Trophoblast cell (in vitro differentiated cells and primary cell): ENCODE measurements around the gene PLEKHG5.

Experiments used
- DNase-seq, 2 donors: peaks; one replicate each; pipeline ENCODE4 v3.0.0-alpha.2; 2016
- H2AFZ ChIP-seq: 2 replicates; pipeline ENCODE4 v1.6.1; 2013; ENCODE audit warnings: low read length, moderate library complexity, mild to moderate bottlenecking; ENCODE audit not compliant: insufficient read depth, poor library complexity
- H2AK5ac ChIP-seq: 2 replicates; pipeline ENCODE4 v1.6.1; 2013; ENCODE audit warnings: mild to moderate bottlenecking, low read length
- H2BK120ac ChIP-seq: 2 replicates; pipeline ENCODE4 v1.6.1; 2013; ENCODE audit warnings: low read length, mild to moderate bottlenecking, moderate library complexity; ENCODE audit not compliant: insufficient read depth, poor library complexity
- H2BK12ac ChIP-seq: 2 replicates; pipeline ENCODE4 v1.6.1; 2013; ENCODE audit warnings: mild to moderate bottlenecking, low read length, moderate library complexity
- H2BK5ac ChIP-seq: 2 replicates; pipeline ENCODE4 v1.6.1; 2013; ENCODE audit warnings: low read length, low read depth, moderate library complexity, mild to moderate bottlenecking; ENCODE audit not compliant: poor library complexity
- H3K14ac ChIP-seq: 2 replicates; pipeline ENCODE4 v1.6.1; 2013; ENCODE audit warnings: mild to moderate bottlenecking, low read length
- H3K18ac ChIP-seq: 2 replicates; pipeline ENCODE4 v1.6.1; 2013; ENCODE audit warnings: mild to moderate bottlenecking, low read length
- H3K23ac ChIP-seq: 2 replicates; pipeline ENCODE4 v1.6.1; 2013; ENCODE audit warnings: low read length
- H3K27ac ChIP-seq: 2 replicates; pipeline ENCODE4 v1.5.1; 2013; ENCODE audit warnings: low read depth, mild to moderate bottlenecking, inconsistent platforms, low read length, moderate library complexity
- H3K27me3 ChIP-seq: 2 replicates; pipeline ENCODE4 v1.6.1; 2013; ENCODE audit warnings: inconsistent platforms, mild to moderate bottlenecking, low read length, moderate library complexity; ENCODE audit not compliant: insufficient read depth
- H3K36me3 ChIP-seq, 2 experiments: 1 replicate in 1 of 2; 2 replicates in 1 of 2; pipeline ENCODE4 v1.6.1; 2013; ENCODE audit warnings: low read length in 2 of 2, mild to moderate bottlenecking in 2 of 2, moderate library complexity in 1 of 2; ENCODE audit not compliant: insufficient read depth in 2 of 2, control insufficient read depth in 1 of 2
- H3K4ac ChIP-seq: 2 replicates; pipeline ENCODE4 v1.6.1; 2013; ENCODE audit warnings: low read depth, mild to moderate bottlenecking, low read length, moderate library complexity
- H3K4me1 ChIP-seq, 2 experiments: 1 replicate in 1 of 2; 2 replicates in 1 of 2; pipeline ENCODE4 v1.6.1; 2013; ENCODE audit warnings: low read length in 2 of 2, mild to moderate bottlenecking in 2 of 2, moderate library complexity in 1 of 2; ENCODE audit not compliant: insufficient read depth in 2 of 2, control insufficient read depth in 1 of 2
- H3K4me2 ChIP-seq: 2 replicates; pipeline ENCODE4 v1.6.1; 2013; ENCODE audit warnings: inconsistent platforms, mild to moderate bottlenecking, low read length, moderate library complexity
- H3K4me3 ChIP-seq: 2 replicates; pipeline ENCODE4 v1.5.1; 2013; ENCODE audit warnings: mild to moderate bottlenecking, low read depth, low read length, inconsistent platforms
- H3K79me1 ChIP-seq: one replicate; pipeline ENCODE4 v1.6.1; 2013; ENCODE audit warnings: low read length
- H3K79me2 ChIP-seq: 2 replicates; pipeline ENCODE4 v1.6.1; 2013; ENCODE audit warnings: low read length, mild to moderate bottlenecking; ENCODE audit not compliant: control insufficient read depth, insufficient read depth, poor library complexity
- H3K9ac ChIP-seq: 2 replicates; pipeline ENCODE4 v1.6.1; 2013; ENCODE audit warnings: mild to moderate bottlenecking, low read length
- H3K9me3 ChIP-seq: 2 replicates; pipeline ENCODE4 v1.6.1; 2013; ENCODE audit warnings: low read depth, mild to moderate bottlenecking, control low read depth, inconsistent platforms, low read length; ENCODE audit not compliant: insufficient read depth
- H4K12ac ChIP-seq: 2 replicates; pipeline ENCODE4 v1.6.1; 2013; ENCODE audit warnings: low read depth, mild to moderate bottlenecking, low read length, moderate library complexity
- H4K8ac ChIP-seq: 2 replicates; pipeline ENCODE4 v1.6.1; 2013; ENCODE audit warnings: low read depth, mild to moderate bottlenecking, low read length, moderate library complexity
- H4K91ac ChIP-seq: one replicate; pipeline ENCODE4 v1.6.1; 2013; ENCODE audit warnings: low read depth, mild to moderate bottlenecking, low read length, moderate library complexity
- WGBS: extraction: QIAGEN DNeasy Blood & Tissue Kit; methylation state at CpG from one replicate; pipeline ENCODE4 v1.1.7; 2013; ENCODE audit warnings: missing lambda C conversion rate; ENCODE audit not compliant: insufficient read length, insufficient coverage; ENCODE audit errors: extremely low coverage; 5-methylcytosine and 5-hydroxymethylcytosine counted together

Gene PLEKHG5

GRCh38 chr1:6505367-6506209 is 14.1 kb upstream of the PLEKHG5 start:
- Histone ChIP-seq H4K12ac (peak overlapping the region; percentile 34), H2BK120ac (peak overlapping the region; percentile 41), H2AFZ (no peak overlapping the region), H3K9me3 (peaks cover 2% of the 10 kb centered on the region), H3K14ac (peak overlapping the region; percentile 2), H3K18ac (peak overlapping the region; percentile 18), H4K91ac (peak overlapping the region; percentile 72), H3K79me1 (peaks cover 11% of the 10 kb centered on the region), H3K79me2 (no peaks in the 10 kb centered on the region), H3K9ac (no peak overlapping the region), H2BK5ac (no peak overlapping the region), H3K4me1 (peaks cover 14 to 19% of the 10 kb centered on the region in 2 experiments), H3K36me3 (no peaks in the 10 kb centered on the region), H2BK12ac (peak overlapping the region; percentile 10), H3K27ac (no peak overlapping the region), H3K4me2 (no peak overlapping the region), H3K23ac (no peak overlapping the region), H2AK5ac (peak overlapping the region; percentile 84), H3K27me3 (no peaks in the 10 kb centered on the region), H4K8ac (no peak overlapping the region), H3K4me3 (no peak overlapping the region), H3K4ac (no peak overlapping the region)
- no CpG with 5 or more reads among the region's 31 CpGs for WGBS
- no peak for DNase-seq

GRCh38 chr1:6504887-6505286 is 13.4 kb upstream of the PLEKHG5 start:
- H3K79me2 ChIP-seq = no peaks in the 10 kb centered on the region
- no peak overlapping the region for H3K4me3 ChIP-seq
- peaks cover 16 to 18% of the 10 kb centered on the region in 2 experiments for H3K4me1 ChIP-seq
- no peaks in the 10 kb centered on the region for H3K27me3 ChIP-seq
- H3K23ac ChIP-seq = no peak overlapping the region
- no peak overlapping the region for H3K14ac ChIP-seq
- WGBS = no CpG with 5 or more reads among the region's 15 CpGs
- H4K8ac ChIP-seq = no peak overlapping the region
- H3K79me1 ChIP-seq = peaks cover 12% of the 10 kb centered on the region
- no peak overlapping the region for H3K27ac ChIP-seq
- H2AK5ac ChIP-seq = peak overlapping the region; percentile 84
- no peak overlapping the region for H2BK5ac ChIP-seq
- H3K4ac ChIP-seq = no peak overlapping the region
- no peak overlapping the region for H2AFZ ChIP-seq
- H3K9ac ChIP-seq = no peak overlapping the region
- peak overlapping the region; percentile 34 for H4K12ac ChIP-seq
- H3K36me3 ChIP-seq = no peaks in the 10 kb centered on the region
- no peak overlapping the region for H3K4me2 ChIP-seq
- peak overlapping the region; percentile 47 for H2BK12ac ChIP-seq
- H3K9me3 ChIP-seq = peaks cover 2% of the 10 kb centered on the region
- DNase-seq = no peak
- H4K91ac ChIP-seq = peak overlapping the region; percentile 25
- no peak overlapping the region for H2BK120ac ChIP-seq
- peak overlapping the region; percentile 18 for H3K18ac ChIP-seq

GRCh38 chr1:6503884-6504602 is 12.6 kb upstream of the PLEKHG5 start:
- H3K4me2 ChIP-seq = no peak overlapping the region
- H4K12ac ChIP-seq = no peak overlapping the region
- peak overlapping the region; percentile 51 for H2BK12ac ChIP-seq
- no peak overlapping the region for H3K4me3 ChIP-seq
- no peak overlapping the region for H2BK5ac ChIP-seq
- no peak overlapping the region for H3K9ac ChIP-seq
- no peak overlapping the region for H3K27ac ChIP-seq
- no peak overlapping the region for H2BK120ac ChIP-seq
- no peak for DNase-seq
- no peak overlapping the region for H3K4ac ChIP-seq
- no peak overlapping the region for H4K91ac ChIP-seq
- H3K18ac ChIP-seq = no peak overlapping the region
- no peak overlapping the region for H3K23ac ChIP-seq
- H2AFZ ChIP-seq = no peak overlapping the region
- peaks cover 14% of the 10 kb centered on the region for H3K79me1 ChIP-seq
- no peak overlapping the region for H4K8ac ChIP-seq
- peaks cover 19 to 22% of the 10 kb centered on the region in 2 experiments for H3K4me1 ChIP-seq
- H3K27me3 ChIP-seq = no peaks in the 10 kb centered on the region
- WGBS = no CpG with 5 or more reads among the region's 20 CpGs
- no peaks in the 10 kb centered on the region for H3K79me2 ChIP-seq
- peak overlapping the region; percentile 61 for H2AK5ac ChIP-seq
- peak overlapping the region; percentile 10 for H3K14ac ChIP-seq
- H3K9me3 ChIP-seq = peaks cover 2% of the 10 kb centered on the region
- no peaks in the 10 kb centered on the region for H3K36me3 ChIP-seq

GRCh38 chr1:6502000-6502891 is 10.8 kb upstream of the PLEKHG5 start:
- Histone ChIP-seq H3K9ac (no peak overlapping the region), H4K8ac (no peak overlapping the region), H2BK5ac (no peak overlapping the region), H3K27ac (no peak overlapping the region), H3K36me3 (no peaks in the 10 kb centered on the region), H3K79me1 (peaks cover 18% of the 10 kb centered on the region), H2BK12ac (peak overlapping the region; percentile 13), H3K4me1 (peaks cover 23 to 32% of the 10 kb centered on the region in 2 experiments), H2AFZ (no peak overlapping the region), H3K4me3 (no peak overlapping the region), H3K18ac (no peak overlapping the region), H2BK120ac (no peak overlapping the region), H4K12ac (no peak overlapping the region), H4K91ac (no peak overlapping the region), H3K14ac (no peak overlapping the region), H3K27me3 (no peaks in the 10 kb centered on the region), H3K23ac (no peak overlapping the region), H3K79me2 (peaks cover 2% of the 10 kb centered on the region), H3K4me2 (no peak overlapping the region), H3K4ac (no peak overlapping the region), H2AK5ac (peak overlapping the region; percentile 24), H3K9me3 (peaks cover 2% of the 10 kb centered on the region)
- no peak for DNase-seq
- WGBS = no CpG with 5 or more reads among the region's 31 CpGs
